HG03064 (cell line): ENCODE measurements around the gene PDSS2.

ENCODE experiments used
- ATAC-seq: cut with Tn5 transposase; IDR thresholded peaks from one replicate; pipeline ENCODE4 v1.9.1; 2021; ENCODE audit warnings: low read depth; ENCODE audit not compliant: unreplicated experiment

PDSS2 gene, protein sequence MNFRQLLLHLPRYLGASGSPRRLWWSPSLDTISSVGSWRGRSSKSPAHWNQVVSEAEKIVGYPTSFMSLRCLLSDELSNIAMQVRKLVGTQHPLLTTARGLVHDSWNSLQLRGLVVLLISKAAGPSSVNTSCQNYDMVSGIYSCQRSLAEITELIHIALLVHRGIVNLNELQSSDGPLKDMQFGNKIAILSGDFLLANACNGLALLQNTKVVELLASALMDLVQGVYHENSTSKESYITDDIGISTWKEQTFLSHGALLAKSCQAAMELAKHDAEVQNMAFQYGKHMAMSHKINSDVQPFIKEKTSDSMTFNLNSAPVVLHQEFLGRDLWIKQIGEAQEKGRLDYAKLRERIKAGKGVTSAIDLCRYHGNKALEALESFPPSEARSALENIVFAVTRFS

DNA sequence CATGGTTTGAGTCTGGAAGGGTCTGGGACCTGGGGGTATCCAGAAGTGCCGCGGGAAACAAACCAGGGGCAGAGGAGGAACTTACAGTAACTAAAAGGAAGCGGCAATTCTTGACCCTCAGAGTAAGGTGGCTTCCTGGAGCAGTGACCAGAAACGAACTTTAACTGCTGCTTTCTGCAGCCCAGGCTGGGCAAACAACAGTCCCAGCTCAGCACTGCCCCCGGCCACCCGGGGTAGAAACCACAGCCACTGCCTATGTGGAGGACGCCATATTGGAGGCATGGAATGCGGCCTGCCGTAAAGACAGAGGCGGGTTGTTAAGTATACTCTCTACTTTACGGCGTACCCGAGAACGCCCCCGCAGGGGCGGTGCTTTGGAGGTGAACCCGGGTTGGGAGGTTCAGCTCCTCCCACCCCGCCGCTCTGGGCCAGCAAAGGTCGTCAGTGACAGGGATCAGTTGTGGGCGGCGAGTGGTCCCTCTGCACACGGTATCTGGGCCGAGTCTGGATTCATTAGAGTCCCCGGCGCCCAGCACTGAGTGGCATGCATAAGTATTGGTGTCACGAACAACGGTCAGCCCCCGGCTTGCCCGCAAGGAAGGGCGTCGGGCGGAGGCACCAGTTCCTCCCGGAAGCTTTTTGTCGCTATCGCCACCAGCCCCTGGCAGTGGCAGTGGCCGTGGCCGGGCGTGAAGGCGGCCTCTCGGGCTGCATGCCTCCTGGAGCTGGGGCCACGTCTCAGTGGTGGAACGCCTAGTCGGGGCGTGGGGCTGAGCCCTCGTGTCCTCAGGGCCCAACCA lies at the start of gene PDSS2:
Gene PDSS2, minus strand, starts transcription at position 282 of the 800 bp plus-strand sequence. Its CDS starts 279 bp downstream, at position 3.
- peak; percentile 92 for ATAC-seq

DNA sequence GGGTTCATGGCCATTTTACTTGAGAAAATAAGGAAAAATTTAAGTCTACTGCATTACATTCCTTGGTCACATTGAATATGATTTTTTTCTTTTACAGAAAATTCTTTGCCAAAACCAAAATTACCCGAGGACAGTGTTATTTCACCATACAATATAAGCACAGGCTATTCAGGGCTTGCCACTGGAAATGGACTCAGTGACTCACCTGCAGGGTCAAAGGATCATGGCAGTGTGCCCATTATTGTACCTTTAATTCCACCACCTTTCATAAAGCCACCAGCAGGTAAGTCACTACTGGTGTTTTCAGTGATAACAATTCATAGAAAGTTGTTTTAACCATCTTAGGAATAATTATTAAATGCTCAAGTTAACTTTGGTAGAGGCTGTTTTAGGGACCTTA lies 46.8 kb upstream of the PDSS2 start:
- ATAC-seq, result no peak

DNA sequence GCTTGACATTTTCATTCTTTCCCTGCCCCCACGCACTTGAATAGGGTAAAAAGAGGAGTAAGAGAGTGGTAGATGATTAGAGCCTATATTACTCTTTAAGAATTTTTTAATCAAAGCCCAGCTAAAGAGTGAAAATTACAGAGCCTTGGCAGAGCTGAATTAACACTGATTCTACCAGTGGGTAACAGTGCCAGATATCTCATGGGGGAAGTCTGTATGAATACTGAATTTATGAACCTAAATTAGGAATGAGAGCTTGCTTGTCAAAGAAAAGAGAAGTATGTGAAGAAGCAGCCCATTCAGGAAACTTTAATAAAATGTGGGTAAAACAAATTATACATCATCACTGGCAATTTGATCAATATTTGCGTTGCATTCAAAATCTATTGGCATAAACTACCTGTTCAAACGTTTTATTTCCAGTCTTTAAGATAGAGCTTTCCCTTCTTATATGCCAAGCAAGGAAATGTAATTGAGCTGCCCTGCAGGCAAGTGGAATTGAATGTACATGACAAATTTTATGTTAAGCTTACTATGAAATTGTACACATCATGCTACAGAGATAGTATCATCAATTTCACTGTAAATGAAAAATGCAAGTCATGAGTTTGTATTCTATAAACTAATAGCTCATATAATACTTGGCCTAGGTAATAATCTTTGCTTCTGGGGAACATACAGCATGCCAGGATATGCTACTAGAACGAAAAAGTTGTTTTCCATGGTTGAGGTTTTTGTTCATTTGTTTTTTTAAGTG lies 45.1 kb upstream of the PDSS2 start:
- ATAC-seq, result no peak

DNA sequence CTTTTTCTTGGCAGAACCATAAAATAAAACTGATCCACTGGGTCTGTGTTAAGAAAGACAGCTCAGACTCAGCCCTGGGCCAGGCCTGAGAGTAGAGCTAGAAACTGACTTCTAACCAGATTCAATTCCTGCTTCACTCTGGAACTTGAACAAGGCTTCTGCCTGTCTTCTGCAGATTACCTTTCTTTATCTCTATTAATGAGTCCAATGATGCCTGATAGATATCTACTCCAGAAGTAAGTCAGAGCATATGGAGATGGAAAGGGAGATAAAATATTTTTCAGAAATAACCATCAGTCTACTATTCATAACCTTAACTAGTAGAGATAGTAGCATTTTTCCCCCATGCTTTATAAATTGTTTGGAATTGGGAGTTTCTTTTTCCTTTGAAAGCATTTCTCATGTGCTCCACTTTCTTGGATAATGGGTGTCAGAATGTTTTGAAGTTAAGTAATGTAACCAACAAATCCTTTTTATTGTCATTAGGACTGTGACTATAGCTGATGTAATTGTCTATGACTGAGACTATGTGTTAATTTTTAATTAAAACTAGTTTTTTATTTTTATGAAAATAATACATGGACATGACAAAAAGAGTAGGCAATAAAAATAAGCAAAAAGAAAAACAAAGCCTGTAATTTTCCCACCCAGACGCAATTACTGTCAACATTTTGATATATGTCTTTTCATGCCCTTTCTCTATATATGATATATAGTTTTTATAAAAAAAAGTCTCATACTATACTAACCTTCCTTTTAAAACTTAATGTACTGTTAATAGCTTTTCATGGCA lies 37.7 kb upstream of the PDSS2 start:
- no peak for ATAC-seq

DNA sequence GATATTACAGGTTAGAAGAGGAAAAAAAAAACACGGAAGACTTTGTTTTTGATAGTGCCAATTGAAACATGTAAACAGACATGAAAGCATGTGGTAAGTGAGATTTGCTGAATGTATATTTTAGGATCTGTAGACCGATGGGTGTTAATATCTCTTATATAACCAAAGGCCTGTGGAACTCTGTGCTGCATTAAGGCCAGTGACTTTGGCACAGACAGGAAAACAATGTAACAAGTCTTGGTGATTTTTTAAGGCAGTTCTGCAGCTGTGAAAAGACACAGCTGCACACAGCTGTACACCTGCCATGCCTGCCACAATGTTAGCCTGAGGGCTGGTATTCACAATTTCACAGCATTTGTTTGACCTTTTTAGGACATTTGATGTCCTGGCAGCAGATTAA lies 36.6 kb upstream of the PDSS2 start:
- no peak for ATAC-seq

DNA sequence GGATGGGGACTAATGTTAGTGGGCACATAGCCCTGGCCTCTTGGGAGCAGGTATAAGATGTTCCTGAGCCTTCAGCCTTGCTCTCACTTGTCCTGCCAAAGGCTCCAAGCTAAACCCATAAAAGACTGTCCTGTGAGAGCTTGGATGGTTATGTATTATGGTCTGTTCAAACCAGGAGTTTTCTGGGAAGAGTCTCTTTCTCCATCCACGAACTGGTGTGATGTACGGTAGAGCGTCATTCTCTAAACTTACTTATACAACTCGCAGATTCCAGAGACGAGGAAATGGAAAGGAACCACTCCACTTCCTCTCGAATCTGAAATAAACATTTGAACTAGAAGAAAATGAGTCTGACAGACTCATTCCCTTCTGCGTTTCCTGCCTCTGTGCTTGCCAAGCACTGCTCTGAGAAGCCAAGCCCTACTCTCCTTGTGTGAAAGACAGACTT lies 35.9 kb upstream of the PDSS2 start:
- ATAC-seq, result no peak

DNA sequence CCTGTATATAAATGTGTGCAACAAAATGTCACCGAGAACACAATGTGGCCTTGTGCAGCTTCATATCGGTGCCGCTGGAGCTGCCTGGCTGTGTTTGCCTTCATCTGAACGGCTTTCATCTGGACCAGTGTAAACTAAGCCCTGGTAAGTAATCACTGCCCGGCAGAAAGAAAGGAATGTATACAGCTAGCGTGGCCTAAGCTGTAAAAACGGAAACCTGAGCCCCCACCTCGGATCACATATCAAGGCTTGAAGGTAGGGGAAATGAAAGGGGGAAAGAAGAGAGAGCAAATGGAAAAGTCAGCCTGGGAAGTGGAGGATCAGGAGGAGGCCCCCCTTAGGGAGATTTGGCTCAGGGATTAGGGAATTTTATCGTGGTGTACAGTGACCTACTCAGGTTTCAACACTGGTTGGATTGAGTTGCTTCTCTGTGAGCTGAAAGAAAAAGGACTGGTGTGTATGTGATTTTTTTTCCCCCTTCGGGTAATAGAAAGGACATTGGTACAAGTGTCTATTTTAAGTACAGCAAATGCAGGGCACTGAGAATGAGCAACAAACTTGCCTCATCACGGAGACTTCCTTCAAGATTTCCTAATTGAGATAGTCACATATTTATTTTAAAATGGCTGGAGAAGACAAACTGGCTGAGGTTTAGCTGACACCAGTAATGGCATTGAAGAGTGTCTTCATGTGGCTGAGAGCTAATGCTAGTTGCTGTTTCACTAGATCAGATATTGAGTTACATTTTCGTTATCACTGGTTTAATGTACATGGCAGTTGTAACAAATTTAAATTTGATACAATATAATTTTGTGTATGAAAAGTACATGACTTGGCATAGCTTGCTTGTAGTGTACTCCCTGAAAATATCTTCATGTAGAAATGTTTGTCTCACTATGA lies 34.0 kb upstream of the PDSS2 start:
- ATAC-seq, result no peak

DNA sequence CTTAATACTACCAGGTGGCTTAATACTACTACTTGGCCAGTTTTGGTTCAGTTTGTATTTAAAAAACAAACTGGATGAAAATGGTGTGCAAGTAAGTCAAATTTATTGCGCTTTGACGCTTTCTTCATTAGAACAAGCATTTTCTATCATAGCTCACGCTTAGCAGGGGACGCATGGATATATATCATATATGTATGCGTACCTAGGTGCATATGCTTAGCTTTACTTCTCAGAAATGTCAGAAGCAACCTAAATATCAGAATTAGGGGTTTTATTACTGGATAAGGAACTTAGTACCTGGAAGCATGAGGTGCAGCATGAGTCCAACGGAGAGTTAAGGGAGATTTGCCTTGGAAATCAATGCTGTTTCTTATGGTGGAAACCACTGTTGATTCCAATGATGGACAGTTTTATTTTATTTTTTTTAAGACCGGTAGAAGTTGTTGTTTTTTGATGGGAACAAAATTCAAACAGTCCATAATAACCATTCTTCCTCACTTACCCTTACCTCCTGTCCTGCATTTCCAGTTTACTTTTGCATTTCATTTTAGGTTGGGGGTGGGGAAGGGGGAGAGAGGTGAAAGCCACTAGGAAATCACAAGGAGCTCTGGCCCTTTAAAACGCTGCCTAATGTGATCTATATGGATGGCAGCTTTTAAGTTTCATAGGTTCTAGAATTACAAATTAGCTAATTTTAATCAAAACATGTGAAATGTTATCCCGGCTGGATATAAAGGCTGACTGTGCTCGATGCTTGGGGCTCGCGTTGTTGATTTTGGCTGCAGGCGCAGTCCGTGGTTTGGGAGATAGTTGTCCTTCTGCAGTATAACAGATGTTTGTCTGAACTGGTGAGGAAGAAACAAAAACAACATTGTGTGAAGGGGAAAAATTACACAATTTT lies 32.6 kb upstream of the PDSS2 start:
- no peak for ATAC-seq

DNA sequence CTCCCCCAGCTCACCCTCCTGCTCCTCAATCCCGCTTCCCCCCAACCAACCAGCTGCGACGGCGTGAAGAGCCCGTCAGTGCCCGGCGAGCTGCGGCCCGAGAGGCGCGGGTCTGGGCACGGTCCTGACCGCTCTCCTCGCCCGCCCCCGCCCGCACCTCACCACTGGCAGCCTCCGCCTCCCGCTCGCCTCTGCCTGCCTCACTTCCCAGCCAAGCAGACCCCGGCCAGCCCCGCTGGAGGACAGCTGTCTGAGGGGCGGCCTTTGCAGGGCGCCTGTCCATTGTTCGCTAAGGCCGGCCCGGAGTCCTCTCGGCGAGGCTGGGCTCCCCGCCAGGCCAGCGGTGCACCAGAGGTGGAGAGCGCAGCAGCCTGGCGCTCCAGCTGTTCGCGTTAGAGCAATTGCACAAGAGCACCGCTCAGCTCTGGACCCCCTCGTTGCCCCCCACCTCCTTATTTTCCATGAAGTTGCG lies 31.8 kb upstream of the PDSS2 start:
- ATAC-seq, result no peak

DNA sequence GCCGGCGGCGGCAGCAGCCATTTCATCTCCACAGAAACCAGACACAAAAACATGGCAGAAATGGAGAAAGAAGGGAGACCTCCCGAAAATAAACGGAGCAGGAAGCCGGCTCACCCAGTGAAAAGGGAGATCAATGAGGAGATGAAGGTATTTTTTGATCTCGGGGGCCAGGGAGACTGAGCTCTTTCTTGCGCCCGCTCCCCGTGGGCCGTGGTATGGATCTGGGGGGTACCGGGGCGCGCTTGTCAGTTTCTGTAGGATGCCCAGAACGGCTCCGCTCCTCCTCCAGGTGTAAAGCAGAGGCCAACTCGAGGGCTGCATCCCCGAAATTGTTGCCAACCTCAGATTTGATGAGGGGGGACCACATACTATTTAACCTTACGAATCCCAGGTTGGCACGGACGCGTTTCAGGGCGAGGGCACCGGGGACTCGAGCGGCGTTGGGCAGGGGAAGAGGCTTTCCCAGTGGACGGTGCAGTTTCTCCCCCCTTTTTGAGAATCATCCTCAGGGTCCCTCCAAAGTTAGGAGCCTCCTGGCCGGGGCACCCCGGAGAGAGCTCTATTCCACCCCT lies 31.3 kb upstream of the PDSS2 start:
- no peak for ATAC-seq

DNA sequence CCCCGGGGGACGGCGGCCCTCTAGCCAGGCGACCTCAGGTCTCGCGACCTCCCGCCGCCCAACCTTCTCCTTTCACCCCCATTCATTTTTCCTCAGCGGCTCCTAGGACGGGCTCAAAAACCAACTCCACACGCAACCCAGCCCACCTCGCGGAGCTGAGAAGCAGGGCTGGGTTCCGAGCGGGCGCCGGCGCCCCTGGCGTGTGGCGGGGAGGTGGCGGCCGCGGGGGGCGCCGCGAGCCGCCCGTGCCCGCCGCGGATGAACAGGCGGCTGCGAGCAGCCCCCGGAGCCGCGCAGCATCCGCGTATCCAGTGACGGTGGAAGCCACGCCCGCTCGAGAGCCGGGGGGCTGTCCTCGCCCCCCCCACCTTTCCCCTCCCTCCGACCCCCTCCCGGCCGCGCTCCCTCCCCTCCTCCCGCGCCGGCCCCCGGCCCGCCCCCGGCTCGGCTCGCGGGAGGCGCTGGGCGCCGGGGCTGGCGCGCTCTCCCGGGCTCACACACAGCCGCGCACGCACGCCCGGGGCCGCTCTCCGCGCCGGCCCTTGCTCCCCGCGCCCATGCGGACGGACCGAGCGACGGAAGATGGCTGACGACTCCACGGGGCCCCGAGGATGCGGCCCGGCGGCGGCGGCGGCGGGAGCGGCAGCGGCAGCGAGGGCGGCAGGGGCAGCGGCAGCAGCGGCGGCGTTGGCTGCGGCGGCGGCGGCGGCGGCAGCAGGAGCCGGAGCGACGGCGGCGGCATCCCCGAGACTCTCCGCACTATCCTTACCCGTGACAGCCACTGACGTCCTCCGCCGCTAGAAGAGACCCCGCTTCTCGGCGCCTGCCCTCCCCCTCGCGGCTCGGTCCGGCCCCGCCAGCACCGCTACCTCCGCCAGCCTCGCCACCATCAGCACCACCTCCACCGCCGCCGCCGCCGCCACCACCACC lies 30.5 kb upstream of the PDSS2 start, which contains the start of gene SOBP:
Gene SOBP, plus strand, starts transcription at position 482 of the 930 bp plus-strand sequence. CDS start 500 bp downstream, outside the sequence.
- no peak for ATAC-seq

DNA sequence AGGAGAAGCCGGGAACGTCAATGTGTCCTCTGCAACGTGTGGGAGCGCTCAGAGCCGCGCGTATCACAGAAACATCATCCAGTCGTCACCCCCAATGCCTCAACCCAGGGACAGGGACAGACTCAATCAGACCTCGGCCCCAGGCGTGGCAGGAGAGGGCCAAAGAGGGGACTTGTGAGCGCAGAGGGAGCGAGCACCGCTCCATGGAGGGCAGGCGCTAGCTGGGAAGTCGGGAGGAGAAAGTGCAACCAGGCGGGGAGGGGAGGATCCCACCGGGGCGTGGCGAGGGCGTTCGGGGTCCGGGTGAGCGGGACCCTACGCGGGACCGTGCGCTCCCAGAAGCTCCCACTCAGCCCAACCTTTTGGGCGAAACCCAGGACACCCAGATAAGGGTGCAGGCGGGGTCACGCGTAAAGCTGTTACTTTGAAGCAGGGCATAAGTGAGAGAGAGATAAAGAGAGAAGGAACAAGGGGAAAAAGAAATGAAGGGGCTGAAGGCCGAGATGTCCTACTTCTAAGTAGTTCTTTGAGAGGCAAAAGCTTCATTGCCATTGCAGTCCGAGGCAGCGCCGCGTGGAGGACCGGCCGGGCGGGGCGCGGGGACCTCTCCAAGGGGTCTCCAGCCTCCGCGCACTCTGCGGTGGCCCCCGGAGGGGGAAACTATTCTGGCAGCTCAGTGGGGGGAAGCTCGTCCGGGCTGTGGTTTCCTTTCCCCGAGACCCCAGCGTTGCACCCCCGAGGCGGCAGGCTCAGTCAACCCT lies 29.7 kb upstream of the PDSS2 start:
- no peak for ATAC-seq

DNA sequence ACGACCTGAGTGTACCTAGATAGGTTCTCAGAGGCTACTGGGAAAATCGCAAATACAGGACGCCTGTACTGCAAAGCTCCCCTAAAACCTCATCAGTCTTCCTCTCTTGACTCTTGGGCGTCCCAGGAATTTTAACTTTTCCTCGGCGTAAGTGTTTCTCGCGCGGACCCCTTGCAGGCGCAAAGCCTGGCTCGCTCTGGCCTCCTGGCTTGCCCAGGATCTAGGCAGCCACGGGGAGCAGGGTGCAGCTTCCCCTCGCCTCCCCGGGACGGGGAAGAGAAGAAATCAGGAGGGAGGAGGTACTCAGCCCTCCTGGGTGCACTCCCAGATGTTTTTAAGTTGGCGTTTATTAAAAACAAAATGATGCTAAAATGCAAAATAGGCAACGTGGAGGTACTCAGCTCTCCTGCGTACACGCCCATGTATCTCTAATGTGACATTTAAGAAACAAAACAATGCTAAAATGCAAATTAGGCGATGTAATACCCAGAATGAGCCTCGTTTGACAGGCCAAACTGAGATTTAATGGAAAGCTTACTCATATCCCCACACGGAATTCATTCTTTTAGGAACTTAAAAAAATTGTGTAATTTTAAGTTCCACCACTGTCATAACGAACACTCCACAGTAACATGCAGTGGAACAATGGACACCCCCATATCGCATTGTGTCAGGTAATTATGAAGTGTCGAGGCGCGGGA lies 29.0 kb upstream of the PDSS2 start:
- ATAC-seq, result no peak

DNA sequence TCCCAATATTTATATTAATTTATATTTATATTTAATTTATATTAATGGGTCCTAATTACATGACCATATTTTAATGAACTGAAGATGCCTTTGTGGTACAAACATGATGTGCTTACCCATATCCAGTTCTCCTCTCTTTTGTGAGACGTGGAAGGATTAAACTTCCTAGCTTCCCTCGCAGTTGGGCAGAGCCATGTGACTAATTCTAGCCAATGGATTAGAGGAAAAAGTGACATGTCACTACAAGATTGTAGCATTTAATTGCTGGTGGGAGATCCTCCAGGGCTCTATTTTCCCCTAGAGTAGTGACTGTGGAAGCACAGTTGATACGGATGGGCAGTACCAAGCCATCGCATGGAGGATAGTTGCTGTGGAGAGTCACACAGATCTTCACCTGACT lies 25.8 kb upstream of the PDSS2 start:
- no peak for ATAC-seq

DNA sequence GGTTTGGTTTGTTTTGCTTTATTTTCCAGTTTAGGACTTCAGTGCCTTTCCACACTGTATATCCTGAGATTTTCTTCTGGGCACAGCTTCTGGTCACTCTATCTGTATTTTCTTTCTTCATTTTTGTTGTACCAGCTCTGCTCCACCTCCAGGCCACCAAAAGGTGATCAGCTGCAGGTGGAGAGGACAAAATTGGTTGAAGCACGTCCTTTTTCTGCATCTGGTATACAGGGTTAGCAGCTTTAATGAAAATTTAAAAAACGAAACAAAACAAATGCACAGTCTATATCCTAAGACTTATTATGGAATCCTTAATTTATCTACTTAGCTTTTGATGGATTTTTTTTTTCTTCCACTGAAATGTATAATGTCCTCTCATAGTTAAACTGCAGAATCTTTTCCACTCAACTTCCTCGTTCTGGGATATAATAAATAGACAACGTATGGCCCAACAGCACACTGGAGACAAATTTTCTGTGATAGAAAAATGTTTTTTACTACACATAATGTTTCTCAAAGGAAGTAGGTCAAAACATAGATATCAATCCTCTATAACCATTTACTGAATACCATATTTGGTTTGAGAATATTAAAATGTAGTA lies 19.8 kb upstream of the PDSS2 start:
- no peak for ATAC-seq
